HCT116 (cell line): ENCODE measurements around the gene NEU4.

Experiments used
- CTCF ChIP-seq, 3 experiments: fragments of 200-600 bp in 1 of 3; sonication (generic) in 1 of 3; IDR thresholded peaks in 2 of 3; conservative IDR thresholded peaks in 1 of 3; 2 replicates each; pipeline ENCODE4 v1.5.1; 2012 to 2017; ENCODE audit warnings: low read depth in 2 of 3, low read length in 2 of 3, antibody characterized with exemption in 1 of 3, borderline replicate concordance in 1 of 3, control low read depth in 1 of 3, mild to moderate bottlenecking in 1 of 3, mixed read lengths in 1 of 3, mixed run types in 1 of 3, moderate library complexity in 1 of 3; ENCODE audit not compliant: insufficient read depth in 1 of 3
- ELF1 ChIP-seq: IDR thresholded peaks from 2 replicates; pipeline ENCODE4 v1.6.1; 2012; ENCODE audit warnings: low read depth, borderline replicate concordance
- POLR2A ChIP-seq: IDR thresholded peaks from 2 replicates; pipeline ENCODE4 v1.7.0; 2011; ENCODE audit warnings: borderline replicate concordance; ENCODE audit not compliant: insufficient read depth, insufficient read length; ENCODE audit errors: extremely low read depth
- ZBTB33 ChIP-seq: IDR thresholded peaks from 2 replicates; pipeline ENCODE4 v1.6.1; 2011; ENCODE audit warnings: mild to moderate bottlenecking, low read length, moderate library complexity; ENCODE audit not compliant: insufficient replicate concordance; ENCODE audit errors: extremely low read depth
- ZFX ChIP-seq: fragments of 450-650 bp; IDR thresholded peaks from 2 replicates; pipeline ENCODE4 v1.6.1; 2017

- no peak for TF ChIP-seq POLR2A
- TF ChIP-seq CTCF (IDR thresholded peaks at IDR 0.05 in 2 of 3, conservative IDR thresholded peaks at IDR 0.05 in 1 of 3; ENCODE audit: borderline replicate concordance in 1 of 3, insufficient read depth in 1 of 3, low read depth in 2 of 3, low read length in 2 of 3), result no peak
- TF ChIP-seq ZBTB33, result no peak
- no peak for TF ChIP-seq ZFX
- no peak for TF ChIP-seq ELF1
Observed at GRCh38 chr2:241842620-241843211, 33.7 kb downstream of the NEU4 start.
